ENCODE results near the gene THEM5.

The THEM5 gene

DNA sequence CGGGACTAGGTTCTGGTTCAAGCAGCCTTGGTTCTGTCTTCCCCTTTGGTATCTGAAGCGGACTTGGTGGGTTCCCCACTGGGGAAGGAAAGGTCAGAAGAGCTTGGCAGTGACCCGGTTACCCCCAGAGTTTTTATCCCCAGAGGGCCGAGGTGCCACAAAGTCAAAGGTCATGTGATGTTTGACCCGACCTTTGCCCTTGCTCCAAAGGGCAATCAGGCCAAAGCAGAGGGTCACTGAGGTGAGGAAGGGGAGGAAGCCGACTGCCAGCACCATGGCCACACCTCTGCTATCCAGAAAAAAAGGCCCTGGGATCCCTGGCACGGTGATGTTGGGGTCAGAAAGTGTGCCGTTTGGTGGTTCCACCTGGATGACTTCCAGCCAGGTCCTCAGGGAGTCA lies 52.7 kb downstream of the THEM5 start:
- no peak for DNase-seq (ENCODE audit: low read depth)

DNA sequence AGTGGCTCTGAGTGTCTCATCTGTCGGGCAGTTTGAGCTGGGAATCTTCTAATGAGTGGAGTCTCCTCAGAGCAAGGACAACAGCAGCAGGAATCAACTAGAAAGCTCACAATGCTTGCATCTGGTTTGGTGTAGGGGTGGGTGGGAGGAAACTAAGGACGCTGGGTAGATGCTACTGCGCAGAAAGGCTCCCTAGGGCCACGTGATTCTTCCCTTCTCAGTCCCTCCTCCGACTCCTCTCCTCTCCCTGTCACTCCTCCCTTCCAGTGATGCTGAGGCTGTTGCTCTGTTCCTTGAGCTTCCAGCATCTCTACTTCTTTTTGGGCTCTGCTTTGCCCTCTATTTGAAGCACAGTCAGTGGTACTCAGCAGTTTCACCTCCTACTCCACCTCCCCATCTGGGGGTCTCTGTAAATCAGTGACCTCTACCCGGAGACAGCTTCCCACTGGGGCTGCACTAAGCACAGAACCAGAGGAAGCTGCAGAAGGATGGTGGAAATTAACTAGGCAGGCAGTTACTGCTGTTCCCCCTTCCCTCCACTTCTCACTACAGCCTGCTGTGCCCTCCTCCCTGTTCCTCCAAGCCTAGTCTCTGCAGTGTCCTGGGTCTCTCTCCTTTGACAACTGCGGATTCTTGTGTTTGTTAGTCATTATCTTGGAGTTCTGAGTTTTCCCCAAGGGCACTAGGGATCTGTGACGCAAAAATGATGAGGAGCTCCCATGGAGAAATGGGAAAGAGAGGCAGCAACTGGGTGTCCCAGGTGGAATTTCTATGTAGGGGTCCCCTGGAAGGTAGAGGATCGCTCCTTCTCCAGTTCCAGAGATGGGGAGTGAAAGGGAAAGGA lies 54.1 kb downstream of the THEM5 start:
- no peak for DNase-seq (ENCODE audit: low read depth)

DNA sequence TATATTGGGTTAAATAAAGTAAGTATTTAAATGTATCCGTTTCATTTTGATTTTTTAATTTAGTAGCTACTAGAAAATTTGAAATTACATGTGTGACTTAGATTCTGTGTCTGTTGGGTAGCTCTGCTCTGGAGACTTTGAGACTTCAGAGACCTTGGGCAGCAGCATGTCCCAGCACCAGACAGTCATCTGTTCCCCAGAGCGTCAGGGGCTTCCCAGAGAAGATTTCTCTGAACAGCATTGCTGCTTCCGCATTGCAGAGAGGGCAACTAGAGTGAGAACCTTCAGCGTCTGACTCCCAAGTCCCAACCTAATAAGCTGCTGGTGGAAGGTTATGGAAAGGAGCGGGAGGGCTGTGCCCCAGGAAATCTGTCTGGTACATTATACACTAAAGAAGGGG lies 54.9 kb downstream of the THEM5 start:
- no peak for DNase-seq (ENCODE audit: low read depth)

Measured in stimulated activated CD4-positive, alpha-beta T cell treated with anti-CD3 and anti-CD28 coated beads, Interleukin-2, amount 100 ng/mL, for 4 hours (primary cell).